GM10266 (cell line): ENCODE measurements around the gene CCNY.
"Not testable (repeated sequence)": the region's sequence is repeated elsewhere in the genome, so short reads cannot be mapped to it uniquely, and the experiment has no call there.

ENCODE experiments used
- DNase-seq: peaks from one replicate; pipeline ENCODE4 v3.0.0; 2012; ENCODE audit errors: extremely low spot score
- TF ChIP-seq, protein P1 (sequence below): IDR thresholded peaks from 2 replicates; pipeline ENCODE4 v1.5.1; 2012; ENCODE audit warnings: mild to moderate bottlenecking, low read depth; ENCODE audit not compliant: control insufficient read depth, insufficient read depth; ENCODE audit errors: missing control alignments

CCNY gene

DNA sequence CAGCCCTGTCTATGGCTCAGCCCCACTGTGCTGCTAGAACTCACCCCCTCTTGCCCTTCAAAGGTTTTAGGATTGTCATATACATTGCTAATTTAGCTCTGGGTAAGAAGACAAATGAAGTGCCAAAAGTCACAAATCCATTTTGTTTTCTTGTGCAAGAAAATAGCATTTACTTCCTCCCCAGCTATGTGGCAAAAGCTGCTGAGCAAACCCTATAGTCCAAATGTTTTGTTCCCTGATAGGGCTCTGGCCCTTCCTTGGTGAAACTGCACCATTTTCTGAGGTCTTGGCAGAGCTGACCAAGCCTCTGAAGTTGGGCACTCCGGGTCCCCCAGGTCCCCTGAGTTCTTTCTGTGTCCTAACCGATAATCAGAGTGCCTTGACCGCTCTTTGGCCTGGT, 184.7 kb downstream of the CCNY start:
- no peak for DNase-seq
- TF ChIP-seq, protein P1, sequence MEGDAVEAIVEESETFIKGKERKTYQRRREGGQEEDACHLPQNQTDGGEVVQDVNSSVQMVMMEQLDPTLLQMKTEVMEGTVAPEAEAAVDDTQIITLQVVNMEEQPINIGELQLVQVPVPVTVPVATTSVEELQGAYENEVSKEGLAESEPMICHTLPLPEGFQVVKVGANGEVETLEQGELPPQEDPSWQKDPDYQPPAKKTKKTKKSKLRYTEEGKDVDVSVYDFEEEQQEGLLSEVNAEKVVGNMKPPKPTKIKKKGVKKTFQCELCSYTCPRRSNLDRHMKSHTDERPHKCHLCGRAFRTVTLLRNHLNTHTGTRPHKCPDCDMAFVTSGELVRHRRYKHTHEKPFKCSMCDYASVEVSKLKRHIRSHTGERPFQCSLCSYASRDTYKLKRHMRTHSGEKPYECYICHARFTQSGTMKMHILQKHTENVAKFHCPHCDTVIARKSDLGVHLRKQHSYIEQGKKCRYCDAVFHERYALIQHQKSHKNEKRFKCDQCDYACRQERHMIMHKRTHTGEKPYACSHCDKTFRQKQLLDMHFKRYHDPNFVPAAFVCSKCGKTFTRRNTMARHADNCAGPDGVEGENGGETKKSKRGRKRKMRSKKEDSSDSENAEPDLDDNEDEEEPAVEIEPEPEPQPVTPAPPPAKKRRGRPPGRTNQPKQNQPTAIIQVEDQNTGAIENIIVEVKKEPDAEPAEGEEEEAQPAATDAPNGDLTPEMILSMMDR: no peak

DNA sequence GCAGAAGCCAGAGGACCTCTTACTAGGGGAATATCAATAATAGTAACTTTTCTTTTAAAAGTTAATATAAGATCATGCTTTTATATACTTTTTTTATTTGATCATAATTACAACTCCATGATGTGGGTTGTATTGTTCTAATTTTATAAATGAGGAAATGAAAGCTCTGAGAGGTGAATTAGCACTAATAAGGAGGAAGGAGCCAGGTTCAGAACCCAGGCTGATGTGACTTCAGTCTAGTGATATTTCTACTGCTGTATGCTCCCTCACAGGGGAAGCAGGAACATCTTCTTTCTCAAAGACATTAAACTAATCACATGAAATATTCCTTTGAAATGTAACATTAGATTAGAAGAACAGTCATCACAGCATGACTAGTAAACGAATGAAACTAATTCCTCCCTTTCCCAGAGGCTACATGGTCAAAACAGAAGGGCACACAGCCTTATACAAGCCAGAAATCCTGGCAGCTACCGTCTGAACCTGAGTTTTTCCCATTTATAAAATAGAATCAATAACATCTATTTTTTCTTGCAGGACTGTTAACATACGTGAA, 187.4 kb downstream of the CCNY start:
- TF ChIP-seq, protein P1: no peak
- no peak for DNase-seq

DNA sequence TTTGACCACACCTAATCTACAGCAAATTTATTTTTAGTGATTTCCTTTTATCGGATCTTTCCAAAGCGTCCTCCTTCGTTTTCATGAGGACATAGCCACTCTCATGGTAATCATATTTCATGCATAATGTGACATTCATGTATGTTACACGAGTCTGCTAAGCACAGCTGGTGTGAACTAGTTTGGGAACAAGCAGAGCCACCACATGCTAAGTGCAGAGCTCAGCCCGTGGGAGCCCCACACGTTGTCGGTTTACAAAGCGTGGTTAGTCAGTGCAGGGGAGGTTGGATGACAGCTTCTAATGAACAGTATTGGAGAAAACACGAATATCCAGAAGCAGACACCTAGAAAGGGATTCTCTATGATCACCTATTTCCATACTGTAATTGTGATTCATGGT, 190.4 kb downstream of the CCNY start:
- no peak for DNase-seq
- TF ChIP-seq, protein P1: no peak

DNA sequence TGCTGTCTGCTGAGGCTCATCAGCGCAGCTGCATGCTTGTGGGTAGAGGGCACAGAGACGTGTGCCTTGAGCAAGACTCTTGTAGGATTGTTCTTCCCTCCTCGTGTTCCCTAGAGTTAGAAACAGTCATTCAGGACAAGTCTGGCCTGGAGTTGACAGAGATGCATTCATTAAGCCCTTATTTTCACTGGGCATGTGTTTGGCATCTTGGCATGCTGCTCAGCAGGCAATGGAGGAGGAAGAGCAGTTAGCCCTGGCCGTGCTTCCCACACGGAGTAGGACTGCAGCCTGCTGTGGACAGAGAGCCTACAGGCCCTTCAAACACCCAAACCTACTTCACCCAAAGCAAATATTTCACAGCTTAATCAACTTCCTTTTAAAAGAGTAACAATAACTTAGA, 195.8 kb downstream of the CCNY start:
- TF ChIP-seq, protein P1: no peak
- no peak for DNase-seq

DNA sequence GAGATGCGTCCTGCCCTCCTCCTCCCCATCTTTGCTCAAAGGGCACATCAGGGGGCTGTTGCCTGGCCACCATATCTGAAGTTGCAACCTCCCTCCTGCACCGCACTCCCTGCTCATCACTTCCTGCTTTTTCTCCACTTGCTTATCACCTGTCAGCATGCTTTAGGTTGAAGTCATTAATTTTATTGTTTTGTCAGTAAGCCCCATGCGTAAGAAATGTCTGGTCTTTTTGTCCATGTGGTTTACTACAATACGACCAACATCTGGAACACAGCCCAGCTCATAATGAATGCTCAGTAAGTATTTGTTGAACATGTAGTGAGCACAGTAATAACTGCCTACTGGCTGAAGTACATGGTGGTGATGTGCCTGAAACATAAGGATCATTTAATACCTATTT, 197.3 kb downstream of the CCNY start:
- TF ChIP-seq, protein P1: no peak
- DNase-seq: no peak

DNA sequence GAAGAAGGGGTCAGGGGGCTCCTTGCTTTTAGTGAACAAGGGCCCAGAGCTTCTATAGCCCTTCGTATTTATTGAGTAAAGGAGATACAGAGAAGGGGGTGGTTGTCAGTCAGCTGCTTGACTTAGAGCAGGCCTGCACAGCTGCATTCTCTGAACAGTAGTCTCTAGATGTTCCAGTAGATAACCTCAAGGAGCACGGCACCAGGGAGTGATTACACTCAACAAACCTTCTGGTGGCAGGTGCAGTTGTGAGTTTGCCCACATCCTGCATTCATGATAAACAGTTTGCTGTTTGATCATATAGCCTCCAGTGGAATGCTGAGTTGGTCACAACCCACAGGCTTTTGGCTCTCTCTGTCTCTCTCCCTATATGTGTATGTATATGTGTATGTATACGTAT, 198.8 kb downstream of the CCNY start:
- TF ChIP-seq, protein P1: no peak
- no peak for DNase-seq

DNA sequence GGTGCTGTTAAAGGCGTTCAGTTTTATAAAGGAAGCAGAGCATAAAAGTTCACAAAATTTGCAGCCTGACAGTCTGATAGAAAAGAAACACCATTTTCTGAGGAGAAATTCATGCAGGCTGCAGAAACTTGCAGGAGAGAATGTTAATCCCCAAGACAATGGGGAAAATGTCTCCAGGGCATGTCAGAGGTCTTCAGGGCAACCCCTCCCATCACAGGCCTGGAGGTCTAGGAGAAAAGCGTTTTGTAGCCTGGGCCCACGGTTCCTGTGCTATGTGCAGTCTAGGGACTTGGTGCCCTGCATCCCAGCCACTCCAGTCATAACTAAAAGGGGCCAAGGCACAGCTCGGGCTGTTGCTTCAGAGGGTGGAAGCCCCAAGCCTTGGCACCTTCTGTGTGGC, 200.5 kb downstream of the CCNY start:
- TF ChIP-seq, protein P1: no peak
- no peak for DNase-seq

DNA sequence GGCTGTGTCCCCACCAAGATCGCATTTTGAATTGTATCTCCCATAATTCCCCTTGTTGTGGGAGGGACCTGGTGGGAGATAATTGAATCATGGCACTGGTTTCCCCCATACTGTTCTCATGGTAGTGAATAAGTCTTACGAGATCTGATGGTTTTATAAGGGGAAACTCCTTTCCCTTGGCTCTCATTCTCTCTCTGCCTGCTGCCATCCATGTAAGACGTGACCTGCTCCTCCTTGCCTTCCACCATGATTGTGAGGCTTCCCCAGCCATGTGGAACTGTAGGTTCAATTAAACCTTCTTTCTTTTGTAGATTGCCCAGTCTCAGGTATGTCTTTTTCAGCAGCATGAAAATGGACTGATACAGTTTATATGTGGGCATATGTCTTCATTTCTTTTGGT, 201.6 kb downstream of the CCNY start:
- DNase-seq: not testable (repeated sequence)
